Measurements from ENCODE around the gene KIF26A. TPM values are rescaled to one million over a fixed set of nuclear protein-coding genes. Genes with fewer than 3 reads are reported as not detected.

The KIF26A gene
- total RNA-seq, 4 donors from 2014 or later, result 3.7 to 5.3 (median 4.5) TPM

GRCh38 chr14:104176611-104177010 lies 38.2 kb downstream of the KIF26A start:
- WGBS, 2 donors, result 89 to 94% methylated on average over 10 to 22 of the region's 25 CpGs
- no peak overlapping the region for H3K4me3 ChIP-seq (ENCODE audit: low read depth, poor library complexity, severe bottlenecking)
- intact Hi-C loops (cut with DNase I; ENCODE audit: low total_unique reads), result no loop called here
- TF ChIP-seq POLR2A (IDR thresholded peaks at IDR 0.05), result no peak
- TF ChIP-seq CTCF (IDR thresholded peaks at IDR 0.05), result no peak
- DNase-seq (ENCODE audit: low spot score in 2 of 2), result no peak

- intact Hi-C loops (cut with DNase I; ENCODE audit: low total_unique reads), result no loop called here
- H3K4me3 ChIP-seq (ENCODE audit: low read depth, poor library complexity, severe bottlenecking), result no peak overlapping the region
- 93 to 95% methylated on average over 17 to 38 of the region's 38 CpGs for WGBS, 2 donors
- no peak for DNase-seq (ENCODE audit: low spot score in 2 of 2)
- no peak for TF ChIP-seq POLR2A (IDR thresholded peaks at IDR 0.05)
- no peak for TF ChIP-seq CTCF (IDR thresholded peaks at IDR 0.05)
Measured at GRCh38 chr14:104177411-104177810, 39.0 kb downstream of the KIF26A start.

DNA sequence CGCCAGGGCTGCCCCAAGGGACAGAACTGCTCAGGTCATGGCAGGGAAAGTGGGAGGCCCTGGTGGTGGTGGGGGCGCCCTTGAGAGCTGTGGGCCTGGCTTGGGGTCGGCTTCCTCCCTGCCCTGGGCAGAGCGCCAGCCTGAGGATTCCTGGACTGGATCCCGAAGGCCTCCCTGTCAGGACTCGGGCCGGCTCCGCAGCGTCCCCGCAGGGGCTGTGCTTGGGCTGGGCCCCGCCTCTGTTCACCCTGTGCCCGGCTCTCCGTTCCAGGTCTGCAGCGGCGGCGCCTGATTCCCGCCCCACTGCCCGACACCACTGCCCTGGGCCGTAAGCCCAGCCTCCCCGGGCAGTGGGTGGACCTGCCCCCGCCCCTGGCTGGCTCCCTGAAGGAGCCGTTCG lies 39.9 kb downstream of the KIF26A start:
- 51 to 65% methylated on average over 17 to 22 of the region's 23 CpGs for WGBS, 2 donors
- DNase-seq (ENCODE audit: low spot score in 2 of 2), result no peak
- H3K4me3 ChIP-seq (ENCODE audit: low read depth, poor library complexity, severe bottlenecking), result no peak overlapping the region
- TF ChIP-seq CTCF (IDR thresholded peaks at IDR 0.05) (no peak), POLR2A (IDR thresholded peaks at IDR 0.05) (no peak)
- intact Hi-C loops (cut with DNase I; ENCODE audit: low total_unique reads), result no loop called here

DNA sequence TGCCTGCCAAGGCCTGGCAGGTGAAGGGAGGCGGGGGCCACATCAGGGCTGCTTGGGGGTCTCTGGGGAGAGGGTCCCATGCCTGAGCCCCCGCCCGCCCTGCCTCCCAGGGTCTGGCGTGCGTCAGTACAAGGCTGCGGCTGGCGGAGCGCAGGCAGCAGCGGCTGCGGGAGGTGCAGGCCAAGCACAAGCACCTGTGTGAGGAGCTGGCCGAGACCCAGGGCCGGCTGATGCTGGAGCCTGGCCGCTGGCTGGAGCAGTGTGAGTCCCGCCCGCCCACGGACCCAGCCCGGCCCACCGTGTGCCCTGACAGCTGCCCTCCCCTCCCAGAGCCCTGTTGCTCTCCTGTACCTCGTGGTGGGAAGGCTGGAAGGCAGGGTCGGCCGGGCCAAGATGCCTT lies 40.7 kb downstream of the KIF26A start:
- intact Hi-C loops (cut with DNase I; ENCODE audit: low total_unique reads), result no loop called here

DNA sequence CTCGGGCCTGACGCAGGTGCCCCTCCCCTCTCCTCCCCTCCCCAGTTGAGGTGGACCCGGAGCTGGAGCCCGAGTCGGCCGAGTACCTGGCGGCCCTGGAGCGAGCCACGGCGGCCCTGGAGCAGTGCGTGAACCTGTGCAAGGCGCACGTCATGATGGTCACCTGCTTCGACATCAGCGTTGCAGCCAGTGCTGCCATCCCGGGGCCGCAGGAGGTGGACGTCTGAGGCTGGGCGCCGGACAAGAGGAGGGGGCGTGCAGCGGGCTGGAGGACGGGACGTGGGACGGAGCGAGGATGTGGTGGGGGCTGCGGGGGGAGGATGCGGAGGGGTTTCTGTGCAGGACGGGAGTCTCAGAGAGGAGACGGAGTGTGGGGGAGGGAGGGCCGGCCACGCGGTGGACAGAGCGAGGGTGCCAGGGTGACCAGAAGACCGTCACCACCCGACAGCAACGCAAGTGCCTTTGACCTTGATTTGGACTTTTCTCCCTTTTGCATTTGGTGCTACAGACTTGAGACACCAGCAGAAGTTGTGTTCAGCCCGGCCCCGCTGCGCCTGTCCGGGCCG lies 41.3 kb downstream of the KIF26A start:
- no peak overlapping the region for H3K4me3 ChIP-seq (ENCODE audit: low read depth, poor library complexity, severe bottlenecking)
- WGBS, 2 donors, result 86 to 87% methylated on average over 39 to 40 of the region's 42 CpGs
- DNase-seq (ENCODE audit: low spot score in 2 of 2), result no peak
- intact Hi-C loops (cut with DNase I; ENCODE audit: low total_unique reads), result no loop called here
- TF ChIP-seq POLR2A (IDR thresholded peaks at IDR 0.05), result no peak
- no peak for TF ChIP-seq CTCF (IDR thresholded peaks at IDR 0.05)

More for the DNA sequence above, 40.7 kb downstream of the KIF26A start:
- DNase-seq (ENCODE audit: low spot score in 2 of 2), result no peak
- 71 to 78% methylated on average over 7 to 13 of the region's 21 CpGs for WGBS, 2 donors
- no peak overlapping the region for H3K4me3 ChIP-seq (ENCODE audit: low read depth, poor library complexity, severe bottlenecking)
- TF ChIP-seq CTCF (IDR thresholded peaks at IDR 0.05), result no peak
- no peak for TF ChIP-seq POLR2A (IDR thresholded peaks at IDR 0.05)

DNA sequence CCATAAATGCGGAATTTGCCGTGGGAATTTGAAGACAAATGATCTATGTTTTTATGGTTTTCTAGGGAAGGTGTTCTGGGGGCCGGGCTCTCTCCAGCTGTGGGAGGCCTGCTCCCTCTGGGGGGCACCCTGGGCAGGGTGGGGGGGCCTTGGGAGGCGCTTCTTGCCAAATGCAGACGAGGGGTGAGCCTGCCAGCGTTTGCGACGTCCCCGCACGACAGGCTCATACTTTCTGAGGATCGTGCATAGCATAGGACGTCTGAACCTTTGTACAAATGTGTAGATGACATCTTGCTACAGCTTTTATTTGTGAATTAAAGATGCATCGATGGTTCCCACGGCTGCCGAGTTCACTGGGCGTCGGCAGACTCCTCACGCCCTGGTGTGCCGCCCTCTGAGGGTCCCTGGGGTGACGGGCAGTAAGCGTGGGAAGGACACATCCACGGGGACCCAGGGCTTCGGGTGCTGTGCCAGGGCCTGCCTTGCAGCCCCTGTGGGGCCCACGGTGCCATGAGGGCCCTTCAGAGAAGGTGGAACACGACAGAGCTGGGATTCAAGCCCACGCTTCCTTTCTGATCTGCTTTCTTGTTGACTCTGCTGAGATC lies 42.3 kb downstream of the KIF26A start:
- TF ChIP-seq CTCF (IDR thresholded peaks at IDR 0.05) (no peak), POLR2A (IDR thresholded peaks at IDR 0.05) (no peak)
- WGBS, 2 donors, result 64 to 65% methylated on average over 23 to 26 of the region's 26 CpGs
- DNase-seq (ENCODE audit: low spot score in 2 of 2), result no peak
- intact Hi-C loops (cut with DNase I; ENCODE audit: low total_unique reads), result no loop called here
- H3K4me3 ChIP-seq (ENCODE audit: low read depth, poor library complexity, severe bottlenecking), result no peak overlapping the region

Data from lower leg skin (tissue), 4 donors.